ENCODE data around the gene TFE3. TPM values are rescaled to one million over a fixed set of nuclear protein-coding genes. Genes with fewer than 3 reads are reported as not detected.

The TFE3 gene
- total and polyA plus RNA-seq, 2 donors (not counting 3 experiments of a cell fraction or from before 2014, with no cell fraction given), result 22.3 to 37.1 TPM

- Histone ChIP-seq H3K4me2 (ENCODE audit: insufficient read depth, low read length) (no peak overlapping the region), H3K9me1 (replicated peaks; ENCODE audit: control insufficient read depth, extremely low read depth, insufficient read depth, low read length) (no peaks in the 10 kb centered on the region), H3K27me3 (ENCODE audit: control insufficient read depth in 2 of 2, insufficient read depth in 2 of 2, low read length in 2 of 2) (no peaks in the 10 kb centered on the region), H3K4me1 (ENCODE audit: control insufficient read depth, extremely low read depth, insufficient read depth, low read length) (no peaks in the 10 kb centered on the region), H2AFZ (ENCODE audit: low read depth, low read length) (no peak overlapping the region), H3K27ac (ENCODE audit: insufficient read depth, low read depth, low read length) (no peak overlapping the region), H3K79me2 (ENCODE audit: control insufficient read depth, insufficient read depth, low read length) (no peaks in the 10 kb centered on the region), H3K4me3 (replicated peaks in 1 of 3; ENCODE audit: insufficient read depth in 1 of 3, low read depth in 1 of 3, low read length in 3 of 3) (no peak overlapping the region), H3K9me3 (replicated peaks; ENCODE audit: control insufficient read depth, insufficient read depth, low read length) (no peaks in the 10 kb centered on the region), H3K36me3 (ENCODE audit: control insufficient read depth in 2 of 2, extremely low read depth in 1 of 2, insufficient read depth in 2 of 2, low read length in 2 of 2) (peaks cover 0 to 23% of the 10 kb centered on the region in 2 experiments), H4K20me1 (replicated peaks; ENCODE audit: control insufficient read depth, extremely low read depth, insufficient read depth, low read length) (no peaks in the 10 kb centered on the region), H3K9ac (replicated peaks; ENCODE audit: extremely low read depth, insufficient read depth, low read length) (no peak overlapping the region)
- FAIRE-seq (no peak), DNase-seq (ENCODE audit: low read depth, low spot score) (no peak)
- TF ChIP-seq POLR2AphosphoS5 (IDR thresholded peaks at IDR 0.05; ENCODE audit: insufficient read depth, low read depth, low read length) (no peak), JUN (IDR thresholded peaks at IDR 0.05; ENCODE audit: borderline replicate concordance, insufficient read depth, insufficient read length, low read depth) (no peak), FOS (IDR thresholded peaks at IDR 0.05; ENCODE audit: borderline replicate concordance, insufficient read depth, low read length) (no peak), MAX (IDR thresholded peaks at IDR 0.05; ENCODE audit: insufficient read depth, insufficient read length) (no peak), MYC (IDR thresholded peaks at IDR 0.05; ENCODE audit: low read depth, low read length) (no peak), GATA2 (IDR thresholded peaks at IDR 0.05; ENCODE audit: insufficient read depth, insufficient read length, low read depth, low read length) (no peak), EZH2 (IDR thresholded peaks at IDR 0.05; ENCODE audit: borderline replicate concordance, low read depth, low read length, severe bottlenecking) (no peak), CTCF (IDR thresholded peaks at IDR 0.05; ENCODE audit: extremely low read depth in 1 of 2, insufficient read depth in 1 of 2, low read depth in 1 of 2, low read length in 2 of 2) (no peak), POLR2A (IDR thresholded peaks at IDR 0.05; ENCODE audit: low read depth, low read length) (no peak)
- dilution Hi-C loops (cut with MboI; ENCODE audit: extremely low pct_ligation_motif_present, low sequenced_read_pairs), result no loop called here
- intact Hi-C loops (cut with micrococcal nuclease), result no loop called here
- ChIA-PET CTCF (no interaction called here), POLR2A (no interaction called here)
- BruUV-seq (replicated peaks), result no TSS peak
Observed at GRCh38 chrX:49030283-49030682, 12.9 kb downstream of the TFE3 start.
